Body of pancreas (tissue), 4 donors: ENCODE measurements around the gene CLTC.

Source experiments
- CTCF ChIP-seq, 7 experiments: fragments of 450-650 bp in 4 of 7; fragments of 200-600 bp in 3 of 7; sonication (generic) in 3 of 7; IDR thresholded peaks; one replicate each; pipeline ENCODE4 v1.5.1; 2016 to 2019; ENCODE audit warnings: antibody characterized with exemption in 7 of 7
- POLR2A ChIP-seq, 3 donors: fragments of 450-650 bp; IDR thresholded peaks; one replicate each; pipeline ENCODE4 v1.6.1; 2016; ENCODE audit warnings: antibody characterized with exemption in 3 of 3, mild to moderate bottlenecking in 2 of 3

DNA sequence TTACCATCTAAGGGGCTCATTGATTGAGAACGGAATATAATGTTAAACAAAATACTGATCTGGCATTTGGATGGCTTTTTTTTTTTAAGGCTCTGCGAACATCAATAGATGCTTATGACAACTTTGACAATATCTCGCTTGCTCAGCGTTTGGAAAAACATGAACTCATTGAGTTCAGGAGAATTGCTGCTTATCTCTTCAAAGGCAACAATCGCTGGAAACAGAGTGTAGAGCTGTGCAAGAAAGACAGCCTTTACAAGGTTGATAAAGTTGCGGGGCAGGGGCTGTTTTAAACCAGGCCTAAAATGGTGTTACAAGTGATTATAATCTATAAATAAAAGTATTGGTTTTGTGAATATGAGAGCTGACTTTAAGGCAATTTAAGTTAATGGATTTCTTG, 65.3 kb downstream of the CLTC start:
- no peak for TF ChIP-seq POLR2A (IDR thresholded peaks at IDR 0.05)
- TF ChIP-seq CTCF (IDR thresholded peaks at IDR 0.05): no peak
